ENCODE measurements around the gene FAM3C.

Gene FAM3C

DNA sequence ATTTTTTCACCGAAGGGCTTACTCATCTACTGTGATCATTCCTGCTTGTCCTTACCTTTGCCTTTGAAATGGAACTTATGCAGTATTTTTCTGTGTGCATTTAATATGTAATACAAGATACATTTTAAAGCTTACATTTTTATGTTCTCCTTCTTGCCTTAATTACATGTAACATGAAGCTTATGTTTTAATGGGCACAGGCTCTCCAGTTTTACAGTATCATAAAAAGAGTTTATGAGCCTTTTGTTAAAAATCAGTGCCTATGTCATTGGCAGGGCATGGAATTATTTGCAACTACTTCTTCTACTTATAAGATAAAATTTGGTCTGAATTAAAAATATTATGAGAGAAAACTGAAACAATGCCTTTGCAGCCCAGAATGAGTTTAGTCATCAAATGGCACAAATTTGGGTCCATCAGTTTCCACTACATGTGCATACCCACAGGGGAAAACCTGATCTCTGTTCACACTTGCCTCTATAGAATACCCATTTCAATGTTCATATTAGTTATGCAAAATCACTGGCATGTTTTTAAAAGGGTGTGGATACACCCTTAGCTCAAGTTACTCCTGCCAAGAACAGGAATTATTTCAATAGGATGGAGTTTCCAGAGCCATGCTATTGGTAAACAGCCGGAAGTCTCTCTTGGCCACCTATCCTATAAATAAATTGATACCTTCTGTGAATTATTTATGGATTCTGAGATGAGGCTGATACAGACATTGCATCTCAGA lies 95.3 kb downstream of the FAM3C start:
- DNase-seq (ENCODE audit: low read depth in 2 of 2) = no peak

Data from stimulated activated CD8-positive, alpha-beta memory T cell treated with anti-CD3 and anti-CD28 coated beads, Interleukin-2, amount 100 ng/mL, for 48 hours (primary cell).